ENCODE measurements around the gene ABHD17B. TPM values are rescaled to one million over a fixed set of nuclear protein-coding genes. Genes with fewer than 3 reads are reported as not detected.

Gene ABHD17B
- total RNA-seq, 4 donors from 2014 or later: 21.2 to 24.7 (median 22.2) TPM

DNA sequence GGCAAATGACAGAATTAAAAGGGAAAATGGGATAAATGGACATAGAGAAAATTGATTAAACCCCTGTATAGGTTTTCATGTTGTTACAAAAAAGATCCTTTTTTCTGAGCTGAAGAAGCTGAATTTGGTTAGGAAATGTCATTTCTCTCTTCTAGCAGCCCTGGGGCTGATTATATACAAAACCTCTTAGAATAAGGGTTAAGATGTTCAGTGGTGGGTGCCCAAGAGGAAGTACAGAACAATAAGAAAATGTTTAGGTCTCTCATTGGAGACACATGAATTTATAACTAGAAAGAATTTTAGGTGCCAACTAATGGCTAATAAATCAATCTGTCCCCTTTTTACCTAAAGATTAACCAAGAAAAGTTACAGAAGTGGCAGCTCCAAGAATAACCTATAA is 14.2 kb downstream of the ABHD17B start:
- H3K4me1 ChIP-seq: peaks cover 0 to 58% (median 16%) of the 10 kb centered on the region in 3 donors
- DNase-seq: no peak
- TF ChIP-seq CTCF (IDR thresholded peaks at IDR 0.05) (no peak), POLR2A (IDR thresholded peaks at IDR 0.05) (no peak)

DNA sequence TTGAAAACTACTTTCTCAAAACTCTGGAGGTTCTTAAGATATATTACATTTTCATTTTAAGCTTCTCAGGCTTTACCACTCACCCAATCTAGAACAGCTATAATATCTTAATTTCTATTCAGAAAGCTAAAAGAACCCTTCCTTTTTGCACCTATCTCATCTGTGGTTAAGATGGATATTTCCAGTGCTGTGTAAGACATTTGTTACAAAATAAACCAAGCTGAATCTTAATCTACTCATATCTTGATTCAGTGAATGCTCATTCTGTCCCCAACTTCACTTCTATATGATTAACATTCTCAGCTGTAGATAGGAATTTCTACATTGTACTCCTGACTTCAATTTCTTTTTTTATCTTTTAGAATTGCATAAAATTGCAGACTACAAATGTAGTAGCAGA is 15.0 kb downstream of the ABHD17B start:
- H3K4me1 ChIP-seq: peaks cover 0 to 53% (median 16%) of the 10 kb centered on the region in 3 donors
- intact Hi-C loops (cut with DNase I): no loop called here

More for the DNA sequence above, 14.2 kb downstream of the ABHD17B start:
- Histone ChIP-seq H3K27ac (no peak overlapping the region), H3K27me3 (no peaks in the 10 kb centered on the region), H3K4me3 (no peak overlapping the region), H3K36me3 (no peaks in the 10 kb centered on the region), H3K9me3 (no peaks in the 10 kb centered on the region)
- intact Hi-C loops (cut with DNase I): no loop called here

GRCh38 chr9:71895117-71895516 is 15.9 kb downstream of the ABHD17B start:
- peaks cover 0 to 53% (median 16%) of the 10 kb centered on the region in 3 donors for H3K4me1 ChIP-seq
- intact Hi-C loops (cut with DNase I): no loop called here
- no peak for DNase-seq

More for the DNA sequence above, 15.0 kb downstream of the ABHD17B start:
- no peak for TF ChIP-seq CTCF (IDR thresholded peaks at IDR 0.05)
- TF ChIP-seq POLR2A (IDR thresholded peaks at IDR 0.05): no peak
- no peak for DNase-seq
- Histone ChIP-seq H3K9me3 (no peaks in the 10 kb centered on the region), H3K27me3 (no peaks in the 10 kb centered on the region), H3K36me3 (no peaks in the 10 kb centered on the region), H3K27ac (peak overlapping the region in 1 of 4 donors; percentile 46), H3K4me3 (no peak overlapping the region)

GRCh38 chr9:71891557-71892189 is 19.3 kb downstream of the ABHD17B start:
- intact Hi-C loops (cut with DNase I): no loop called here
- no peaks in the 10 kb centered on the region for H3K27me3 ChIP-seq
- H3K36me3 ChIP-seq: no peaks in the 10 kb centered on the region
- WGBS, 2 donors: 80 to 97% methylated on average over 4 of the region's 4 CpGs
- H3K9me3 ChIP-seq: no peaks in the 10 kb centered on the region
- H3K4me1 ChIP-seq: peaks cover 0 to 40% (median 13%) of the 10 kb centered on the region in 3 donors
- no peak overlapping the region for H3K27ac ChIP-seq
- TF ChIP-seq POLR2A (IDR thresholded peaks at IDR 0.05): no peak
- TF ChIP-seq CTCF (IDR thresholded peaks at IDR 0.05): no peak
- DNase-seq: no peak
- H3K4me3 ChIP-seq: no peak overlapping the region

More at GRCh38 chr9:71895117-71895516, 15.9 kb downstream of the ABHD17B start:
- no peaks in the 10 kb centered on the region for H3K9me3 ChIP-seq
- peak overlapping the region in 3 of 4 donors; percentile 32 to 48 (median 46) for H3K27ac ChIP-seq
- H3K36me3 ChIP-seq: no peaks in the 10 kb centered on the region
- H3K27me3 ChIP-seq: no peaks in the 10 kb centered on the region
- H3K4me3 ChIP-seq: no peak overlapping the region
- TF ChIP-seq POLR2A (IDR thresholded peaks at IDR 0.05): no peak
- TF ChIP-seq CTCF (IDR thresholded peaks at IDR 0.05): no peak

DNA sequence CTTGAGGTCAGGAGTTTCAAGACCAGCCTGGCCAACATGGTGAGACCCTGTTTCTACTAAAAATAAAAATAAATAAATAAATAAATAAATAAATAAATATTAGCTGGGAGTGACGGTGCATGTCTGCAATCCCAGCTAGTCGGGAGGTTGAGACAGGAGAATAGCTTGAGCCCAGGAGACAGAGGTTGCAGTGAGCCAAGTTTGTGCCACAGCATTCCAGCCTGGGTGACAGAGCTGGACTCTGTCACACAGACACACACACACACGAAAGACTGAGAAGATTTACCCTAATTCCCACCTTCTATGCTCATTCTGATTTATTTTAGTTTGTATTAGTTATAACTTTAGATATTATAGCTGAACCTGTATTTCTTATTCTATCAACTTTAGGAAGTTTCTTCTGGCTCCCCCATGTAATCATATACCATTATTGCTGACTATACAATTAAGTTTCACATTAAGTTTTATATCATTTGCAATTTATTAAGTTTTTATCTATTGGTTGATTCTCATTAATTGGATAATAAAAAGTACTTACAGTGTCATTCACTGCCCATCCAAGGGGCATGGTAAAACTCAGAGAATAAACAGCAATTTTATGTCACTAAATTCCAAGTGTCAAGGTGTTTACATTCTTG is 20.8 kb downstream of the ABHD17B start:
- WGBS, 2 donors: 85 to 96% methylated on average over 3 of the region's 3 CpGs

More for the DNA sequence above, 20.8 kb downstream of the ABHD17B start:
- no peak for DNase-seq
- Histone ChIP-seq H3K4me1 (peaks cover 0 to 31% (median 9%) of the 10 kb centered on the region in 3 donors), H3K36me3 (no peaks in the 10 kb centered on the region), H3K4me3 (no peak overlapping the region), H3K27ac (no peak overlapping the region), H3K9me3 (no peaks in the 10 kb centered on the region), H3K27me3 (no peaks in the 10 kb centered on the region)
- intact Hi-C loops (cut with DNase I): no loop called here
- TF ChIP-seq POLR2A (IDR thresholded peaks at IDR 0.05): no peak
- TF ChIP-seq CTCF (IDR thresholded peaks at IDR 0.05): no peak
